GM21737 (cell line): Measurements from ENCODE around the gene SLC22A16.
"Not testable (repeated sequence)": the region's sequence is repeated elsewhere in the genome, so short reads cannot be mapped to it uniquely, and the experiment has no call there.

Source experiments
- ATAC-seq: cut with Tn5 transposase; IDR thresholded peaks from one replicate; pipeline ENCODE4 v1.9.1; 2021; ENCODE audit warnings: mild to moderate bottlenecking, moderate library complexity; ENCODE audit not compliant: unreplicated experiment

Gene SLC22A16

DNA sequence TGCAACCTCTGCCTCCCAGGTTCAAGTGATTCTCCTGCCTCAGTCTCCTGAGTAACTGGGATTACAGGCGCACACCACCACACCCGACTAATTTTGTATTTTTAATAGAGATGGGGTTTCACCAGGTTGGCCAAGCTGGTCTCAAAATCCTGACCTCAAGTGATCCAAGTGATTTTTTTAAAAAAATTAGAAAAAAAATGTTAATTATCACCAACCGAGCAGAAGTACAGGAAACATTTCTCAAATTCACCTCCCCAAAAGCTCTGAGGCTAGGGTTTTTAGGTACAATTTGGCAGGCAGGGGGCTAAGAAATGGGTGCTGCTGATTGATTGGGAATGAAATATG lies 14.9 kb upstream of the SLC22A16 start:
- no peak for ATAC-seq

DNA sequence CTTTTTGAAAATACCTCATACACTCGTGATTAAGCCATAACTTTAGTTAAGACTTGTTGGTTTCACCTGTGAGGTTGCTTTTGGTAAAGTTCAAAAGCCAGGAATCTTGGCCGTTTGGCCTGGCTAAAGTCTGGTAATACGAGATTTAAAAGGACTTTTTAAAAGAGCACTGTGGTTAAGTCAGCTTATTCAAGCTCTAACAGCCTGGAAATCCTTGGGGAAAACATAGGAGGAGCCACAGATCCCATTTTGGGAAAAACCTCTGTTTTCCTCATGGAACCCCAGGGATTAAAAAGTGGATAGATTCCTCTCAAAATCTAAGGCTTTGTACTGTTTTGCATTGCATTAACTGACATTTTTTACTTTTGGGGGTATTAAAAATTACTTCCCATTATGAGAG lies 13.7 kb upstream of the SLC22A16 start:
- ATAC-seq: no peak

DNA sequence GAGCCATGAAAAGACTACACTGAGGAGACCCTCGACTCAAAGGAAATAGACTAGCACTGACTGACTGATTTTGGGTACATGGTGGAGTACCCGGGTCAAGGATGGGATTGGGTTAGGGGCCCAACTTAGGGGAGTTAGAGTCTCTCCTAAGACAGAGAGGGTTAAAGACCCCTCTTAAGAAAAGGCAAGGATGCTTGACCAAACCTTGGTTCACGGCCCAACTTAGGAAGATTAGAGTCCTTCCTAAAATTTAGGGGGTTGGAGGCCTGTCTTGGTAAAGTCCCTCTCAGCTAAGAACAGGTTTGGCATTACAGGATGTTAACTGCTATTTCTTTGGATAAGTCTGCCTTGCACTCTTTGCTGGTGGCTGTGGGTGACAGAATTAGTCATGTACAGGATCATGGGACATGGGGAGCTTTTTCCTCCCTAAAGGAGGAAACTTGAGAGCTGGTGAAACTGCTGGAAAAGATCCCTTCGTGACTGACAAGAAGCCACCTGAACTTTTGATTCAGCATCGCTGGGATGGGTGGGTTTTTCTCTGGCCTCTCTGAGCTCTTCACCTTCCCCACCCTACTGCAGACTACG lies 12.3 kb upstream of the SLC22A16 start:
- no peak for ATAC-seq

DNA sequence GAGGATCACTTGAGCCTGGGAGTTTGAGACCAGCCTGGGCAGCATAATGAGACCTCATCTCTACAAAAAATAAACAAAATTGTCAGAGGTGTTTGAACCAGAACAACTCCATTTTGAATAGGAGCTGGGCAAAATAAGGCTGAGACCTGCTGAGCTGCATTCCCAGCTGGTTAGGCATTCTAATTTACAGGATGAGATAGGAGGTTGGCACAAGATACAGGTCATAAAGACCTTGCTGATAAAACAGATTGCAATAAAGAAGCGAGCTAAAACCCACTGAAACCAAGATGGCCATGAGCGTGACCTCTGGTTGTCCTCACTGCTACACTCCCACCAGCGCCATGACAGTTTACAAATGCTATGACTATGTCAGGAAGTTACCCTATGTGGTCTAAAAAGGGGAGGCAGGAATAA lies 11.6 kb upstream of the SLC22A16 start:
- not testable (repeated sequence) for ATAC-seq

DNA sequence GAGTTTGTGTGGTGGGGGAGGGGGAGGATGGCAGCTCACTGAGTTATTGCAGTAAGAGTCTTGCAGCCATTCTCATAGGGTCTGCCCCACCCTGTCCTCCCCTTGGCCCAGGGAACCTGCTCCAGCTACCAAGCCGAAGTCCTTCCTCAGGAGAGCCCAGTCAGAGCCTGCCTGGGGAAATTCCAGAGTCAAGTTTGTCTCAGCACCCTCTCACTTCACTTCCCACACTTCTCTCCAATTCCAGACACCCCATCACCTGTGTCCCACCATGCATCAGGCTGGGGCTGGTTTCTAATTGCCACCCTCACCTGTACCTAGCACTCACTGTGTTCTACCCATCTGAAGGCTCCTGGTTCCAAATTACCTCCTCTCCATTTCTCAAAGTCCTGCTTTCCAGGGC lies 10.3 kb upstream of the SLC22A16 start:
- ATAC-seq: no peak

DNA sequence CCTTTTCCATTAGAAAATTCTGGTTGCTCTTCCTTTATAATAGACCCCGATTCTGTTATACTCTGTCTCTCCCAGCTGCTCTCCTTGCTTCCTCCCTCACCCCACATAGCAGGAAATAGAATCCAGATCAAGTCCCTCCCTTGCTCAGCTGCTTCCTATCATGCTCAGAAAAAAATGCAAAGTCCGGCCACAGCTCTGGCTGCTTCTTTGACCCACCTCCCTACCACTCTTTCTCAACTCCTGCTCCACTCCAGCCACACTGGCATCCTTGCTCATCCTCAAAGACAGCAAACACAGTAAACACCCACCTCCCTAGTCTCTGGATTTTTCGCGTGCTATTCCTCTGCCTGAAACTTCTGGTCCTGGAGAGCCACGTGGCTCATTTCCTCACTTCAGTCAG lies 9.1 kb upstream of the SLC22A16 start:
- ATAC-seq: no peak

DNA sequence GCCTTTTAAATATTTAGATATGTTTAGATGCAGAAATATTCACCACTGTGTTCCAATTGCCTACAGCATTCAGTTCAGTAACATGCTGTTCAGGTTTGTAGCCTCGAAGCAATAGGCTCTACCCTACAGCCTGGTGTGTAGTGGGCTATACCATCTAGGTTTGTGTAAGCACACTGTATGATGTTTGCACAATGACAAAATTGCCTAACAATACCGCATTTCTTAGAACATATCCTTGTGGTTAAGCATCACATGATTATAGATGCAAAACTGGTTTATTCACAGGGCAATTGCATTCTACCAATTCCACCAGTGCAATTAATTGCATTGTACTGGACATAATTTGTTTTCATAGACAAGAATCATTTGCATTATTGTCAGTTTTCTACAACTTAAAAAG lies 7.9 kb upstream of the SLC22A16 start:
- ATAC-seq: no peak

DNA sequence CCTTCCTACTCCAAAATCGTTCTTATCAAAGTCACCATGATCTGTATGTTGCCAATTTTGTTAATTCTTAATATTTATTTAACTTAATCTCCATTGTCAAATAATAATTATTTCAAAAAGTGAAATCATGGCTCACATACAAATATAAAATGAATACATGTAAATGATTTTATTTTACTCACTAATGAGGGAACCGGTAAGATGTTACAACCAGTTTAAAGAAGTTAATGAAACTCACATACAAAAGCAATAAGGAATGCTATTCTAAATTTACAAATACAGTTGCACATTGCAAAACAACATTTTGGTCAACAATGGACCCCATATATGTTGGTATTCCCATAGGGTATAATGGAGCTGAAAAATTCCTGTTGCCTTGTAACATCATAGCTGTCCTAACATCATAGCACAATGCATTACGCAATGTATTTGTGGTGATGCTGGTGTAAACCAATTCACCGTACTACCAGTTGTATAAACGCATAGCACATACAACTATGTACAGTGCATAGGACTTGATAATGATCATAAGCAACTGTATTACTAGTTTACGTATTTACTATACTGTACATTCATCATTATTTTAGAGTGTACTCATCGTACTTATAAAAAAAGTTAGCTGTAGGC lies 6.5 kb upstream of the SLC22A16 start:
- ATAC-seq: no peak

DNA sequence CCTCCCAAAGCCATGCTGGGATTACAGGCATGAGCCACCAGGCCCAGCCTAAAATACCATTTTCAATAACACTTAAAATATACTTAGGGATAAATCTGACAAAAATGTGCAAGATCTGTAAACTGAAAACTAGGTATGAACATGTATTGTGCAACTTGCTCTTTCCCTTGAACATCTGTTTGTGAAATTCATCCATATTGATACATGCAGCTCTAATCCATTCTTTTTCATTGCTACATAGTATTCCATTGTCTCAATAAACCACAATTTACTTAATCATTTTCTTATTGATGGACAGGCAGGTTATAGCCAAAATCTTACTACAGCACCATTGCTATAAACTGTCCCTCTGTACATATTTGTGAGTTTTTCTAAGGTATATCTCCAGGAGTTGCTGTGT lies 4.7 kb upstream of the SLC22A16 start:
- ATAC-seq: no peak

DNA sequence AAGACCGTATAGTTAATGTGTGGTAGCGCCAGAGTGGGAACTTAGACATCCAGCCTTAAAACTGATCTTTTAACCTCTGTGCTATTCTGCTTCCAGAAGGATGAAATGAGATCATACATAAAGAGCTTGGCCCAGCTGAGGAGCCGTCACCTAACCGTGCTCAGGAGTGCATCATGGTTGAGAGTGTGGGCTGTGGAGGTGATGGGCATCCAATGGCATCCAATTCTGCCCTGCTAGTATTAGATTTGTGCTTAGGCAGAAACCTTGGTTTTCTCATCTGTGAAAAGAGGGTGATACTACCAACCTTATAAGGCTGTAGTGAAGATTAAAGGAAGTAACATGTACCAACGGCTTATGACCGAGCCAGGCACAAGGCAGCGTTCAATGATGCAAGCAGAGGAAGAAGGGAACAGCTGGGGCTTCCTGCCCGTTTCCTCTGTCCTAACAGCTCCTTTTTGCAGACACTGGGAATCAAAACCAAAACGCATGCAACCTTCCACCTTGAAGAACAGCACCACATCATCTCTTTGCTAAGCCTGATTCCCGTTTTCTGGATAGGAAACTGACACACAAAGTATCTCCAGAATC lies 1.3 kb downstream of the SLC22A16 start:
- ATAC-seq: no peak

DNA sequence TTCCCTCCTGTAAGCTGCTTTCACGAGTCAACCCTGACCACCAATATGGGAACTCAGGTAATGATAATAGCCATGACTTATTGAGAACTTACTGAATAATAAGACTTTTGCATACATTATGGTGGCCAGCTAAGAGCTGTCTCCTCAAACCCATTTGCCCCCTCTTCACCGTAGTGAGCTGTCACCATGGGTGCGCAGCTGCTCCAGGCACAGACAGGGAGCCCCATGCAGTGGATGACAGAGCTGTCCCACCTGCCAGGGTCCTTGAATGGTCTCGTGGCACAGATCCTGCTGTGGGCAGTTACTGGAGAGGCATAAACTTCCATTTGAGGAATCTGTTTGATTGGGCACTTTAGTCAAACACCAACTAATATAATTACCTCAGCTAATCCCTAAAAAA lies 1.9 kb downstream of the SLC22A16 start:
- no peak for ATAC-seq

DNA sequence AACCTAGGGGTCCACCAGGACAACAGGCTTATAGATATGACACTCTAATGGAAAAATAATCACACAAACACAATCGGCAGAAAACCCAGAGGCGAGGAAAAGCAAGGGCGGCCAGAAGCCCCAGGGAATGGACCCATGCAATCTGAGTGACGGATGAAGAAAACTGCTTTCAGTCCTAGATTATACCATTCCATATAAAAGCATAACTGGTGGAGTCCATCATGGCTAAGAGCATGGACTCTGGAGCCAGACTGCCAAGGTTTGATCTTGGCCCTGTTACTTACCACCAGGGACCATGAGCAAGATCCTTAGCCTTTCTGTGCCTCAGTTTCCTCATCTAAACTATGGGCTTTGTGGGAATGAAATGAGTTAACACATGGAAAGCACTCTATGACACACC lies 3.7 kb downstream of the SLC22A16 start:
- ATAC-seq: no peak

DNA sequence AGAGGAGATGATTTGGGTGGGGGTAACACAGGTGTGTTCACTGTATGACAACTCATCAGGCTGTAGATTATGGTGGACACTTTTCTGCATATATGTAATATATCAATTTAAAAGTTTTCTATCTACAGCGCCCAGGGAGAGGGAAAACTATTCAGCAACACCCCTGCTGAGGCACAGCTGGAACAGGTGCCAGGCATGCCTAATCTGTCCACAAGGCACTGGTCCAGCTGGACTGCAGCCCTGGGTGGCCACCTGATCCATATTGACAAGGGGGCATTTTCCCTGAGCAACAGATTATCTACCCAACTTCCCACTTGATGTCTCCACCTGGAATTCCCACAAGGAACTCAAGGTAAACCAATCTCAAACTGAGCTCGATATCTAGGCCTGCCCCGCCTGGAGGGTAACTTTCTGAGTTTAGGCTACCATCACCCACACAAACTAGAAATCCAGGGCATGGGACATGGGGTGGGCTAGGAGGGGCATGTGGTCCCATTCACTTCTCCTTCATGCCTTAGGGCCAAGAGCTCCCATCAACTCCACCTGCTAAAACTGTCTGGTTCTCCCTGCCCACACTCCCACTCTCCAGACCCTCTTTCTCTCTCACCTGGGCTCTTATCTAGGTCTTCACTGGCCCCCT lies 4.6 kb downstream of the SLC22A16 start:
- ATAC-seq: no peak

DNA sequence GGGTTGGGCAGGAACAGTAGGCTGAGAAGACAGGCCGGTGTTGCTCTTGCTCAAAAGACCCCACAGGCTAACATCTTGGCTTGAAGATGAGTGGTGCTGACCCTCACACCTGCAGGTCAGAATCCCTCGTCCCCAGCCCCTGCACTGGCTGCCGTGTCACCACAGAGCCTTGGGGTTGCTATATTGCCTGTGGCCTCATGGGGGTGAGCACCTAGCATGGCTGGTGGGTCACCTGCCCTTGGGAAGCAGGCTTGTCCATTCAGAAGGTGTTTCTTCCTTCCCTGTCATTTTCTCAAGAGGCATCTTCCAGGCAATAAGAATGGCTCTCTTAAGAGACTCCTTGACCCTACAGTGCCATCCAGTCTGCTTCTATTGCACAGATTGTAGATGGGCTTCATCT lies 7.7 kb downstream of the SLC22A16 start:
- ATAC-seq: no peak

DNA sequence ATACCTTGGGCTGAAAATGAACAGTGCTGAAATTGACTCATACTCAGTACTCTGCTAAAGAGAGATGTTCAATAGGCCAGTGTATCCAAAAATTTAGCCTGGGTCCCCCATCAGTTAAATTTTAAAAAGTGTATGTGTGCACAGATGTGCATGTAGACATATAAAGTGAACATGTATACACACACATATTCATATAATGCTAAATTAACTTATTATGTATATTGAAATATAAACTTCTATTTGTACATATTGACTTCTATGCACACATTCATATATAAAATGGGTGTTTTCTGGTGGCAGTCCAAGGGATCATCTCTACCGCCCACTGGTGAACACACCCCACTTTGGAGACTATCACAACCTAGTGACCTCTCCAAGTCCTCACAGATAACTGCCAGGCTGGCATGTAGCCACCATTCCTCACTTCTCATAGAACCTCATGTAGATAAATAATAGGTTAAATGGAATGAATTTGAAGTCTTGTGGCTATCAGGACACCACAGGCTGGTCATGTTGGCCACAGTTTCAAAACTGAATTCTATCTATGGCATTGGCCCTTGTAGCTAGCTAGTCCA lies 8.8 kb downstream of the SLC22A16 start:
- ATAC-seq: no peak

DNA sequence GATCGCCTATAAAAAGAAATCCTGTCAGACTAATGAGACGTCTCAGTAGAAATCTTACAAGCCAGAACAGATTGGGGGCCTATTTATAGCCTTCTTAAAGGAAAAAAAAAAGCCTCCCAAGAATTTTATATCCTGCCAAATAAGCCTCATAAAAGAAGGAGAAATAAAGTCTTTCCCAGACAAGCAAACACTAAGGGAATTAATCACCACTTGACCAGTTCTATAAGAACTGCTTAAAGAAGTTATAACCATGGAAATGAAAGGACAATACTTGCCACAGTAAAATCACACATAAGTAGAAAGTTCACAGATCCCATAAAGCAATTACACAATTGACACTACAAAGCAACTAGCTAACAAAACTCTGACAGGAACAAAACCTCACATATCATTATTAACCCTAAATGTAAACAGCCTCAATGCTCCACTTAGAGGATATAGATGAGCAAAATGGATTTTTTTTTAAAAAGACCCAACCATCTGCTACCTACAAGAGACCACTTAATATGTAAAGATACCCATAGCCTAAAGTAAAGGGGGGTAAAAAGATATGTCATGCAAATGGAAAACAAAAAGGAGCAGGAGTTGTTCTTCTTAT lies 13.4 kb downstream of the SLC22A16 start:
- ATAC-seq: no peak

DNA sequence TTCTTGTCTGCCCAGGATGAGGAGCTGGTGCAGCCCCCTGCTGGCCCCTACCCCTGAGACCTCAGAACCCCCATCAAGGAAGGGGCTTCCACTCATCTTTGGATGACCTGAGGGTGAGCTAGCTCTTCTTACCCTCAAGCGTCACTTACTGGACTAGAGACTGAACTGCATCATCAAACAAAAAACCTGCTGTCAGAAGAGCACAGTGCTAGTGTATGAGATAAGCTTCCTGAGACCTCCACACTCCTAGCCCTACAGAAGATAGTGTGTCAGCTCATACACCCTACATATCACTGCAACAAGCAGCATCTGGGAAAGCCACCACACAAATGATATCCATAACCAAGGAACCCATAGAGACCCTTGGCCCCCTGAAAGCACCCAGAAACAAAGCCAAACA lies 15.0 kb downstream of the SLC22A16 start:
- no peak for ATAC-seq

DNA sequence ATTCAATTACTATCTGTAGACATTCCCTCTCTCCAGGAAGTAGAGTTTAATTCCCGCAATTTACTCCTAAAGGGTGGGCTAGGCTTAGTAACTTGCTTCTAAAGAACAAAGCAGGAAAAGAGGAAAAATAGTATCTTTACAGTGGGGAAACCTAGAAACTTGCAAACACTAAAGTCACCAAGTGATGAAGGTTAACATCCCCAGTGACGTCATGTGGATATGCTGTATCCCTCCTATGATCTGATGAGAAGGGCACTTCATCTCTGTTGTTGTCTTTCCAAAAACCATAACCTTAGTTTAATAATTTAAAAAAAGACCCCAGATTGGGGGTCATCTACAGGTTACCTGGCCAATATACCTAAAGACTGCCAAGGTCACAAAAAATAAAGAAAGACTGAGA lies 17.3 kb downstream of the SLC22A16 start:
- no peak for ATAC-seq

DNA sequence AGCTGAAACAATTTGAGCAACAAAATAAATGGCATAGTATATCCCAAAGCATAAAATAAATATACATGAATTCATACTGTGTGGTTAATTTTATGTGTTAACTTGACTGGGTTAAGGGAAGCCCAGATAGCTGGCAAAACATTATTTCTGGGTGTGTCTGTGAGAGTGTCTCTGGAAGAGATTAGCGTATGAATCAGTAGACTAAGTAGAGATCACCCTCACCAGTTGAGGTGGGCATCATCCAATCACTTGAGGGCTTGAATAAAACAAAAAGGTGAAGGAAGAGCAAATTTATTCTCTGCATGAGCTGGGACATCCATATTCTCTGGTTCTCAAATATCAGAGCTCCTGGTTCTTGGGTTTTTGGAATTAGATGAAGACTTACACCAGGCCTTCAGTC lies 17.9 kb downstream of the SLC22A16 start:
- no peak for ATAC-seq

DNA sequence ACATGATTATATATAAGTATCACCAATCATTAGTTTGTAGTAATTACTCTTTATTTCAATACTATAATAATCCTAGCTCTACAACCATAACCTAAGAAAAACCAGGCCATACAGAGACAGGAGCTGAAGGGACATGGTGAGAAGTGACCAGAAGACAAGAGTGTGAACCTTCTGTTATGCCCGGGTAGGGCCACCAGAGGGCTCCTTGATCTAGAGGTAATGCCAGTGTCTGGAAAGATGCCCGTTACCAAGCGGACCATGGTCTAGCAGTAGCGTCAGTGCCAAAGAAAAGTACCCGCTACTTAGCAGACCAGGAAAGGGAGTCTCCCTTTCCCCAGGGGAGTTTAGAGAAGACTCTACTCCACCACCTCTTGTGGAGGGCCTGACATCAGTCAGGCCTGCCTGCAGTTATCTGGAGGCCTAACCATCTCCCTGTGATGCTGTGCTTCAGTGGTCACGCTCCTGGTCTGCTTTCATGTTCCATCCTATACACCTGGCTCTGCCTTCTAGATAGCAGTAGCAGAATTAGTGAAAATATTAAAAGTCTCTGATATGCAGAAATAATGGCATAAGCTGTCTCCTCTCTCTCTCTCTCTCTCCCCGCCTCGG lies 18.7 kb downstream of the SLC22A16 start:
- ATAC-seq: not testable (repeated sequence)

DNA sequence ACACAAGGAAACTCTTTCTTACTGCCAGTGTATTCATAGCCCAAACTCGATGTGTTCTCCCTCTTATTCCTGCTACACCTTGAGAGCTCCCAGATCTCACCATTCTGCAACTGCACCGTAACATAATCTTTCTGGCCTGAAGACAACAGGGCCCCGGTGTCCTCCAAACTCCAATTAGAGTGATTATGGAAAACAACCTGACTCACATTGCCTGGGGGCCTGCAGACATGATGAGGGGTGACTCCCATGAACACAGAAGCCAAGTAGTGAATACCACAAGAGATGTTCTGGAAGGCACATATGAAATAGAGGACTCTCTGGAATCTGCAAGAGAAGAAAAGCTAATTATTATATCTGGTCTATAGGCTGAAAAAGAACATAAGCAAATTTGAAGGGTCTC lies 19.7 kb downstream of the SLC22A16 start:
- no peak for ATAC-seq
